Breast epithelium (tissue), 3 donors: Measurements from ENCODE around the gene DCDC1.

Source experiments
- CTCF ChIP-seq, 3 donors: fragments of 450-650 bp; IDR thresholded peaks; one replicate each; pipeline ENCODE4 v1.5.1; 2016 to 2017; ENCODE audit warnings: antibody characterized with exemption in 3 of 3, mild to moderate bottlenecking in 3 of 3, moderate library complexity in 3 of 3
- POLR2A ChIP-seq: fragments of 450-650 bp; IDR thresholded peaks from one replicate; pipeline ENCODE4 v1.6.1; 2016; ENCODE audit warnings: antibody characterized with exemption, mild to moderate bottlenecking, moderate library complexity

- no peak for TF ChIP-seq POLR2A
- no peak for TF ChIP-seq CTCF (IDR thresholded peaks at IDR 0.05)
Observed at GRCh38 chr11:31340903-31341572, 28.5 kb downstream of the DCDC1 start.
